Nephron progenitor cell (in vitro differentiated cells): ENCODE data around the gene ROMO1.
"Not testable (repeated sequence)": the region's sequence is repeated elsewhere in the genome, so short reads cannot be mapped to it uniquely, and the experiment has no call there.

Experiments
- DNase-seq: peaks from one replicate; pipeline ENCODE4 v3.0.0; 2021
- H3K27ac Mint-ChIP-seq: 2 replicates; pipeline ENCODE4 v1.8.0; 2021; ENCODE audit warnings: mild to moderate bottlenecking, moderate library complexity, mixed read lengths
- H3K27me3 Mint-ChIP-seq: 2 replicates; pipeline ENCODE4 v1.8.0; 2021; ENCODE audit warnings: mild to moderate bottlenecking, low read depth, mixed read lengths; ENCODE audit not compliant: poor library complexity
- H3K36me3 Mint-ChIP-seq: 2 replicates; pipeline ENCODE4 v1.8.0; 2021; ENCODE audit warnings: low read depth, mixed read lengths
- H3K4me1 Mint-ChIP-seq: 2 replicates; pipeline ENCODE4 v1.8.0; 2021; ENCODE audit warnings: mixed read lengths
- H3K4me3 Mint-ChIP-seq: 2 replicates; pipeline ENCODE4 v1.8.0; 2021; ENCODE audit warnings: mild to moderate bottlenecking, moderate library complexity, mixed read lengths
- H3K9me3 Mint-ChIP-seq: 2 replicates; pipeline ENCODE4 v1.8.0; 2021; ENCODE audit warnings: mild to moderate bottlenecking, moderate library complexity, mixed read lengths
- CTCF ChIP-seq: fragments of 200-600 bp; sonication (generic); IDR thresholded peaks from 2 replicates; pipeline ENCODE4 v1.5.0; 2021; ENCODE audit warnings: antibody characterized with exemption

The ROMO1 gene

GRCh38 chr20:35708502-35708901, 9.3 kb downstream of the ROMO1 start:
- DNase-seq: no peak
- Mint-ChIP-seq H3K36me3 (peaks cover 70% of the 10 kb centered on the region), H3K27ac (no peak overlapping the region), H3K27me3 (no peaks in the 10 kb centered on the region), H3K9me3 (no peaks in the 10 kb centered on the region), H3K4me1 (no peaks in the 10 kb centered on the region), H3K4me3 (no peak overlapping the region)
- no peak for TF ChIP-seq CTCF

- H3K4me1 Mint-ChIP-seq: no peaks in the 10 kb centered on the region
- H3K27ac Mint-ChIP-seq: peak overlapping the region; percentile 4
- H3K27me3 Mint-ChIP-seq: no peaks in the 10 kb centered on the region
- no peaks in the 10 kb centered on the region for H3K9me3 Mint-ChIP-seq
- H3K4me3 Mint-ChIP-seq: no peak overlapping the region
- TF ChIP-seq CTCF: no peak
- H3K36me3 Mint-ChIP-seq: peaks cover 70% of the 10 kb centered on the region
- DNase-seq: no peak
Measured at GRCh38 chr20:35709259-35709658, 10.1 kb downstream of the ROMO1 start.

- Mint-ChIP-seq H3K27ac (no peak overlapping the region), H3K36me3 (peaks cover 67% of the 10 kb centered on the region), H3K27me3 (no peaks in the 10 kb centered on the region), H3K4me3 (no peak overlapping the region), H3K4me1 (no peaks in the 10 kb centered on the region), H3K9me3 (no peaks in the 10 kb centered on the region)
- no peak for DNase-seq
- no peak for TF ChIP-seq CTCF
Measured at GRCh38 chr20:35710039-35710438, 10.8 kb downstream of the ROMO1 start.

GRCh38 chr20:35710884-35711587, 11.8 kb downstream of the ROMO1 start:
- no peak for TF ChIP-seq CTCF
- H3K27ac Mint-ChIP-seq: peak overlapping the region; percentile 86

GRCh38 chr20:35711588-35712209, 12.5 kb downstream of the ROMO1 start:
- H3K27me3 Mint-ChIP-seq: no peaks in the 10 kb centered on the region
- DNase-seq: no peak
- no peaks in the 10 kb centered on the region for H3K4me1 Mint-ChIP-seq
- peak overlapping the region; percentile 86 for H3K27ac Mint-ChIP-seq
- H3K36me3 Mint-ChIP-seq: peaks cover 65% of the 10 kb centered on the region
- no peaks in the 10 kb centered on the region for H3K9me3 Mint-ChIP-seq
- no peak overlapping the region for H3K4me3 Mint-ChIP-seq
- no peak for TF ChIP-seq CTCF

More at GRCh38 chr20:35710884-35711587, 11.8 kb downstream of the ROMO1 start:
- DNase-seq: no peak
- Mint-ChIP-seq H3K4me1 (no peaks in the 10 kb centered on the region), H3K4me3 (no peak overlapping the region), H3K9me3 (no peaks in the 10 kb centered on the region), H3K36me3 (peaks cover 66% of the 10 kb centered on the region), H3K27me3 (no peaks in the 10 kb centered on the region)

- not testable (repeated sequence) for H3K27me3 Mint-ChIP-seq, H3K27ac Mint-ChIP-seq, H3K4me3 Mint-ChIP-seq, H3K4me1 Mint-ChIP-seq, H3K9me3 Mint-ChIP-seq, DNase-seq
- peaks cover 71% of the 10 kb centered on the region for H3K36me3 Mint-ChIP-seq
Measured at GRCh38 chr20:35713120-35713519, 13.9 kb downstream of the ROMO1 start.
